GM23338 (cell line): ENCODE measurements around the gene SPC24. TPM values are rescaled to one million over a fixed set of nuclear protein-coding genes. Genes with fewer than 3 reads are reported as not detected.
"Not testable (repeated sequence)": the region's sequence is repeated elsewhere in the genome, so short reads cannot be mapped to it uniquely, and the experiment has no call there.

Experiments
- ATAC-seq: fragments of 200-7000 bp; cut with Tn5 transposase; 3 replicates; pipeline ENCODE4 v1.9.1; 2020
- DNase-seq: peaks from one replicate; pipeline ENCODE4 v3.0.0-alpha.2; 2015; ENCODE audit warnings: low spot score
- H2AFZ ChIP-seq: fragments of 200-600 bp; sonication (generic); 2 replicates; pipeline ENCODE4 v1.8.0; 2016; ENCODE audit warnings: antibody characterized with exemption, mild to moderate bottlenecking, moderate library complexity
- H3F3A ChIP-seq: fragments of 200-600 bp; sonication (generic); replicated peaks from 2 replicates; pipeline ENCODE4 v1.8.0; 2017; ENCODE audit warnings: antibody characterized with exemption, mixed run types, low read depth
- H3K27ac ChIP-seq: fragments of 200-600 bp; sonication (generic); 2 replicates; pipeline ENCODE4 v1.6.1; 2016; ENCODE audit warnings: low read depth
- H3K27me3 ChIP-seq: fragments of 200-600 bp; sonication (generic); 2 replicates; pipeline ENCODE4 v1.8.0; 2016; ENCODE audit warnings: mild to moderate bottlenecking, mixed run types, moderate library complexity; ENCODE audit not compliant: insufficient read depth
- H3K36me3 ChIP-seq: fragments of 200-600 bp; sonication (generic); 2 replicates; pipeline ENCODE4 v1.8.0; 2016; ENCODE audit warnings: mild to moderate bottlenecking; ENCODE audit not compliant: insufficient read depth
- H3K4me1 ChIP-seq: fragments of 200-600 bp; sonication (generic); 2 replicates; pipeline ENCODE4 v1.8.0; 2016; ENCODE audit warnings: mild to moderate bottlenecking, moderate library complexity; ENCODE audit not compliant: insufficient read depth
- H3K4me2 ChIP-seq: fragments of 200-600 bp; sonication (generic); 2 replicates; pipeline ENCODE4 v1.7.1; 2017; ENCODE audit warnings: mixed run types
- H3K4me3 ChIP-seq: fragments of 200-600 bp; sonication (generic); 2 replicates; pipeline ENCODE4 v1.6.1; 2016; ENCODE audit warnings: mixed run types
- H3K79me2 ChIP-seq: fragments of 200-600 bp; sonication (generic); replicated peaks from 2 replicates; pipeline ENCODE4 v1.8.0; 2017; ENCODE audit warnings: mild to moderate bottlenecking; ENCODE audit not compliant: insufficient read depth
- H3K9me2 ChIP-seq: fragments of 200-600 bp; sonication (generic); 2 replicates; pipeline ENCODE4 v1.8.0; 2017; ENCODE audit not compliant: insufficient read depth
- H4K20me1 ChIP-seq: fragments of 200-600 bp; sonication (generic); replicated peaks from 2 replicates; pipeline ENCODE4 v1.8.0; 2017; ENCODE audit warnings: mild to moderate bottlenecking; ENCODE audit not compliant: insufficient read depth
- H3K27ac Mint-ChIP-seq: 2 replicates; pipeline ENCODE4 v1.8.0; 2020; ENCODE audit warnings: inconsistent platforms, mild to moderate bottlenecking, moderate library complexity, mixed read lengths
- H3K27me3 Mint-ChIP-seq: 3 replicates; pipeline ENCODE4 v1.8.0; 2022; ENCODE audit warnings: low read depth, mild to moderate bottlenecking, moderate library complexity, mixed read lengths, inconsistent platforms; ENCODE audit not compliant: insufficient read depth, poor library complexity
- H3K36me3 Mint-ChIP-seq: 3 replicates; pipeline ENCODE4 v1.8.0; 2021; ENCODE audit warnings: low read depth, mild to moderate bottlenecking, inconsistent platforms, moderate library complexity, mixed read lengths
- H3K4me1 Mint-ChIP-seq: 3 replicates; pipeline ENCODE4 v1.8.0; 2020; ENCODE audit warnings: mild to moderate bottlenecking, inconsistent platforms, mixed read lengths
- H3K4me3 Mint-ChIP-seq: 3 replicates; pipeline ENCODE4 v1.8.0; 2021; ENCODE audit warnings: moderate library complexity, mild to moderate bottlenecking, inconsistent platforms, mixed read lengths
- H3K9me3 Mint-ChIP-seq: 3 replicates; pipeline ENCODE4 v1.8.0; 2020; ENCODE audit warnings: moderate library complexity, mild to moderate bottlenecking, inconsistent platforms, mixed read lengths
- polyA plus RNA-seq: library from polyadenylated mRNA; unstranded; fragments of >200 nt; fragmentation: Nextera tagmentation; extraction: Ambion mirVana; gene quantifications from 2 replicates; pipeline ENCODE4 v1.2.1, GENCODE V29; 2016
- total RNA-seq: library from RNA; depleted of rRNA; stranded (reverse); fragments of >200 nt; shearing (Covaris generic); gene quantifications from 2 replicates; pipeline ENCODE4 v1.2.3, GENCODE V29; 2014
- TF ChIP-seq, protein P1 (sequence below): fragments of 250-450 bp; sonication (Bioruptor Pico); IDR thresholded peaks from 2 replicates; pipeline ENCODE4 v1.5.0; 2020; ENCODE audit warnings: mild to moderate bottlenecking, moderate library complexity
- TF ChIP-seq, protein P2 (sequence below), 2 experiments: fragments of 200-600 bp in 1 of 2; sonication (generic) in 1 of 2; conservative IDR thresholded peaks; 2 replicates each; pipeline versions ENCODE4 v1.5.1 to v1.6.1; 2016 to 2017; ENCODE audit warnings: antibody characterized with exemption in 2 of 2, low read depth in 2 of 2, mild to moderate bottlenecking in 2 of 2, moderate library complexity in 1 of 2

SPC24 gene
- total and polyA plus RNA-seq, 2 experiments from 2014 or later: 38.7 to 40.6 TPM

DNA sequence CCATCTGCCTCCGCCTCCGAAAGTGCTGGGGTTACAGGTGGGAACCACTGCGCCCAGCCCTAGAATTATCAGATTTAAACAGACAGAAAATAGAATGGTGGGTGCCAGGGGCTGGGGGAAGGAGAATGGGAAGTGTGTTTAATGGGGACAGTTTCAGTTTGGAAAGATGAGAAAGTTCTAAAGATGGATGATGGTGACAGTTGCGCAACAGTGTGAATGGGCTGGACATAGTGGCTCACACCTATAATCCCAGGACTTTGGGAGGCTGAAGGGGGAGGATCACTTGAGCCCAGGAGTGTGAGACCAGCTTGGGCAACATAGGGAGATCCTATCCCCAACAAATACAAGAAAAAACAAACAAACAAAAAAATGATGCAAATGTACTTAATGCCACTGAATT is 25.9 kb upstream of the SPC24 start (continued):
- TF ChIP-seq, protein P1, sequence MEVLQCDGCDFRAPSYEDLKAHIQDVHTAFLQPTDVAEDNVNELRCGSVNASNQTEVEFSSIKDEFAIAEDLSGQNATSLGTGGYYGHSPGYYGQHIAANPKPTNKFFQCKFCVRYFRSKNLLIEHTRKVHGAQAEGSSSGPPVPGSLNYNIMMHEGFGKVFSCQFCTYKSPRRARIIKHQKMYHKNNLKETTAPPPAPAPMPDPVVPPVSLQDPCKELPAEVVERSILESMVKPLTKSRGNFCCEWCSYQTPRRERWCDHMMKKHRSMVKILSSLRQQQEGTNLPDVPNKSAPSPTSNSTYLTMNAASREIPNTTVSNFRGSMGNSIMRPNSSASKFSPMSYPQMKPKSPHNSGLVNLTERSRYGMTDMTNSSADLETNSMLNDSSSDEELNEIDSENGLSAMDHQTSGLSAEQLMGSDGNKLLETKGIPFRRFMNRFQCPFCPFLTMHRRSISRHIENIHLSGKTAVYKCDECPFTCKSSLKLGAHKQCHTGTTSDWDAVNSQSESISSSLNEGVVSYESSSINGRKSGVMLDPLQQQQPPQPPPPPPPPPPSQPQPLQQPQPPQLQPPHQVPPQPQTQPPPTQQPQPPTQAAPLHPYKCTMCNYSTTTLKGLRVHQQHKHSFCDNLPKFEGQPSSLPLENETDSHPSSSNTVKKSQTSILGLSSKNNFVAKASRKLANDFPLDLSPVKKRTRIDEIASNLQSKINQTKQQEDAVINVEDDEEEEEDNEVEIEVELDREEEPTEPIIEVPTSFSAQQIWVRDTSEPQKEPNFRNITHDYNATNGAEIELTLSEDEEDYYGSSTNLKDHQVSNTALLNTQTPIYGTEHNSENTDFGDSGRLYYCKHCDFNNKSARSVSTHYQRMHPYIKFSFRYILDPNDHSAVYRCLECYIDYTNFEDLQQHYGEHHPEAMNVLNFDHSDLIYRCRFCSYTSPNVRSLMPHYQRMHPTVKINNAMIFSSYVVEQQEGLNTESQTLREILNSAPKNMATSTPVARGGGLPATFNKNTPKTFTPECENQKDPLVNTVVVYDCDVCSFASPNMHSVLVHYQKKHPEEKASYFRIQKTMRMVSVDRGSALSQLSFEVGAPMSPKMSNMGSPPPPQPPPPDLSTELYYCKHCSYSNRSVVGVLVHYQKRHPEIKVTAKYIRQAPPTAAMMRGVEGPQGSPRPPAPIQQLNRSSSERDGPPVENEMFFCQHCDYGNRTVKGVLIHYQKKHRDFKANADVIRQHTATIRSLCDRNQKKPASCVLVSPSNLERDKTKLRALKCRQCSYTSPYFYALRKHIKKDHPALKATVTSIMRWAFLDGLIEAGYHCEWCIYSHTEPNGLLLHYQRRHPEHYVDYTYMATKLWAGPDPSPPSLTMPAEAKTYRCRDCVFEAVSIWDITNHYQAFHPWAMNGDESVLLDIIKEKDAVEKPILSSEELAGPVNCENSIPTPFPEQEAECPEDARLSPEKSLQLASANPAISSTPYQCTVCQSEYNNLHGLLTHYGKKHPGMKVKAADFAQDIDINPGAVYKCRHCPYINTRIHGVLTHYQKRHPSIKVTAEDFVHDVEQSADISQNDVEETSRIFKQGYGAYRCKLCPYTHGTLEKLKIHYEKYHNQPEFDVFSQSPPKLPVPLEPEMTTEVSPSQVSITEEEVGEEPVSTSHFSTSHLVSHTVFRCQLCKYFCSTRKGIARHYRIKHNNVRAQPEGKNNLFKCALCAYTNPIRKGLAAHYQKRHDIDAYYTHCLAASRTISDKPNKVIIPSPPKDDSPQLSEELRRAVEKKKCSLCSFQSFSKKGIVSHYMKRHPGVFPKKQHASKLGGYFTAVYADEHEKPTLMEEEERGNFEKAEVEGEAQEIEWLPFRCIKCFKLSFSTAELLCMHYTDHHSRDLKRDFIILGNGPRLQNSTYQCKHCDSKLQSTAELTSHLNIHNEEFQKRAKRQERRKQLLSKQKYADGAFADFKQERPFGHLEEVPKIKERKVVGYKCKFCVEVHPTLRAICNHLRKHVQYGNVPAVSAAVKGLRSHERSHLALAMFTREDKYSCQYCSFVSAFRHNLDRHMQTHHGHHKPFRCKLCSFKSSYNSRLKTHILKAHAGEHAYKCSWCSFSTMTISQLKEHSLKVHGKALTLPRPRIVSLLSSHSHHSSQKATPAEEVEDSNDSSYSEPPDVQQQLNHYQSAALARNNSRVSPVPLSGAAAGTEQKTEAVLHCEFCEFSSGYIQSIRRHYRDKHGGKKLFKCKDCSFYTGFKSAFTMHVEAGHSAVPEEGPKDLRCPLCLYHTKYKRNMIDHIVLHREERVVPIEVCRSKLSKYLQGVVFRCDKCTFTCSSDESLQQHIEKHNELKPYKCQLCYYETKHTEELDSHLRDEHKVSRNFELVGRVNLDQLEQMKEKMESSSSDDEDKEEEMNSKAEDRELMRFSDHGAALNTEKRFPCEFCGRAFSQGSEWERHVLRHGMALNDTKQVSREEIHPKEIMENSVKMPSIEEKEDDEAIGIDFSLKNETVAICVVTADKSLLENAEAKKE: no peak
- TF ChIP-seq, protein P2, sequence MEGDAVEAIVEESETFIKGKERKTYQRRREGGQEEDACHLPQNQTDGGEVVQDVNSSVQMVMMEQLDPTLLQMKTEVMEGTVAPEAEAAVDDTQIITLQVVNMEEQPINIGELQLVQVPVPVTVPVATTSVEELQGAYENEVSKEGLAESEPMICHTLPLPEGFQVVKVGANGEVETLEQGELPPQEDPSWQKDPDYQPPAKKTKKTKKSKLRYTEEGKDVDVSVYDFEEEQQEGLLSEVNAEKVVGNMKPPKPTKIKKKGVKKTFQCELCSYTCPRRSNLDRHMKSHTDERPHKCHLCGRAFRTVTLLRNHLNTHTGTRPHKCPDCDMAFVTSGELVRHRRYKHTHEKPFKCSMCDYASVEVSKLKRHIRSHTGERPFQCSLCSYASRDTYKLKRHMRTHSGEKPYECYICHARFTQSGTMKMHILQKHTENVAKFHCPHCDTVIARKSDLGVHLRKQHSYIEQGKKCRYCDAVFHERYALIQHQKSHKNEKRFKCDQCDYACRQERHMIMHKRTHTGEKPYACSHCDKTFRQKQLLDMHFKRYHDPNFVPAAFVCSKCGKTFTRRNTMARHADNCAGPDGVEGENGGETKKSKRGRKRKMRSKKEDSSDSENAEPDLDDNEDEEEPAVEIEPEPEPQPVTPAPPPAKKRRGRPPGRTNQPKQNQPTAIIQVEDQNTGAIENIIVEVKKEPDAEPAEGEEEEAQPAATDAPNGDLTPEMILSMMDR (conservative IDR thresholded peaks at IDR 0.05; ENCODE audit: low read depth in 2 of 2): no peak

DNA sequence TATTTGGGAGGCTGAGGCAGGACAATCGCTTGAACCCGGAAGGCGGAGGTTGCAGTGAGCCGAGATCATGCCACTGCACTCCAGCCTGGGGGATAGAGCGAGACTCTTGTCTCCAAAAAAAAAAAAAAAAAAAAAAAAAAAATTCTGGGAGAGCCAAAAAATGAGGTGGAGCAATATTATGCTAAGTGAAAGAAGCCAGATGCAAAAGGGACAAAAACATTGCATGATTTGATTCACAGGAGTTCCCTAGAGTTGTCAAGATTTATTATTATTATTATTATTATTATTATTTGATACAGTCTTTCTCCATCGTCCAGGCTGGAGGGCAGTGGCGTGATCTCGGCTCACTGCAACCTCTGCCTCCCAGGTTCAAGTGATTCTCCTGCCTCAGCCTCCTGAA is 25.4 kb upstream of the SPC24 start:
- H3K36me3 ChIP-seq, DNase-seq: not testable (repeated sequence)
- H3K36me3 Mint-ChIP-seq: peaks cover 21% of the 10 kb centered on the region

More for the DNA sequence above, 25.4 kb upstream of the SPC24 start:
- not testable (repeated sequence) for H3K4me2 ChIP-seq, H3K27ac ChIP-seq, H3K4me1 ChIP-seq, H3K27ac Mint-ChIP-seq, H3K27me3 Mint-ChIP-seq, H3K4me3 Mint-ChIP-seq, H3F3A ChIP-seq, H3K27me3 ChIP-seq, H3K9me3 Mint-ChIP-seq, H2AFZ ChIP-seq, H3K4me1 Mint-ChIP-seq, ATAC-seq, H3K9me2 ChIP-seq, H3K79me2 ChIP-seq, H3K4me3 ChIP-seq, H4K20me1 ChIP-seq
